NCI-H1092 (cell line): ENCODE measurements around the gene ZDHHC5.
"Not testable (repeated sequence)": the region's sequence is repeated elsewhere in the genome, so short reads cannot be mapped to it uniquely, and the experiment has no call there.

Experiments
- DNase-seq: peaks from one replicate; lab custom pipeline; 2025; lab: John Stamatoyannopoulos, UW

Gene ZDHHC5

GRCh38 chr11:57667117-57667735 is 688 bp upstream of the ZDHHC5 start:
- DNase-seq, result peak; percentile 99

- DNase-seq, result no peak
Observed at GRCh38 chr11:57668434-57668782, 494 bp downstream of the ZDHHC5 start.

GRCh38 chr11:57674251-57674650 is 6.3 kb downstream of the ZDHHC5 start:
- DNase-seq, result no peak

GRCh38 chr11:57675176-57675941 is 7.4 kb downstream of the ZDHHC5 start:
- DNase-seq, result no peak

- DNase-seq, result no peak
Observed at GRCh38 chr11:57679396-57679795, 11.5 kb downstream of the ZDHHC5 start.

GRCh38 chr11:57680552-57680874 is 12.6 kb downstream of the ZDHHC5 start:
- DNase-seq, result no peak

- no peak for DNase-seq
Observed at GRCh38 chr11:57681168-57681567, 13.3 kb downstream of the ZDHHC5 start.

GRCh38 chr11:57690474-57690873 is 22.6 kb downstream of the ZDHHC5 start:
- not testable (repeated sequence) for DNase-seq

GRCh38 chr11:57698843-57699365 is 31.0 kb downstream of the ZDHHC5 start:
- no peak for DNase-seq

GRCh38 chr11:57699813-57700212 is 31.9 kb downstream of the ZDHHC5 start:
- DNase-seq, result no peak

- no peak for DNase-seq
Observed at GRCh38 chr11:57700425-57700824, 32.5 kb downstream of the ZDHHC5 start.

GRCh38 chr11:57703341-57703740 is 35.4 kb downstream of the ZDHHC5 start:
- no peak for DNase-seq

GRCh38 chr11:57704932-57705331 is 37.0 kb downstream of the ZDHHC5 start:
- DNase-seq, result no peak

GRCh38 chr11:57705432-57705831 is 37.5 kb downstream of the ZDHHC5 start:
- not testable (repeated sequence) for DNase-seq

GRCh38 chr11:57709802-57710367 is 42.0 kb downstream of the ZDHHC5 start:
- DNase-seq, result no peak

- peak; percentile 86 for DNase-seq
Observed at GRCh38 chr11:57711414-57712255, 43.7 kb downstream of the ZDHHC5 start, which contains the start of gene MED19. MED19 (minus strand) TSS chr11:57712215; CDS start chr11:57712179, 36 bp downstream.

- peak; percentile 99 for DNase-seq
Observed at GRCh38 chr11:57712256-57713150, 44.6 kb downstream of the ZDHHC5 start, which contains the start of gene TMX2. TMX2 (plus strand) TSS chr11:57712593; CDS start chr11:57712619, 26 bp downstream.

- DNase-seq, result no peak
Observed at GRCh38 chr11:57713835-57714234, 45.9 kb downstream of the ZDHHC5 start.

- not testable (repeated sequence) for DNase-seq
Observed at GRCh38 chr11:57716726-57717125, 48.8 kb downstream of the ZDHHC5 start.

GRCh38 chr11:57727185-57727584 is 59.3 kb downstream of the ZDHHC5 start:
- no peak for DNase-seq

- no peak for DNase-seq
Observed at GRCh38 chr11:57728829-57729228, 60.9 kb downstream of the ZDHHC5 start.
